GM18870 (cell line): Measurements from ENCODE around the gene HSD17B2.

ENCODE experiments used
- ATAC-seq: cut with Tn5 transposase; IDR thresholded peaks from one replicate; pipeline ENCODE4 v1.9.1; 2021; ENCODE audit warnings: moderate library complexity; ENCODE audit not compliant: unreplicated experiment

HSD17B2 gene

DNA sequence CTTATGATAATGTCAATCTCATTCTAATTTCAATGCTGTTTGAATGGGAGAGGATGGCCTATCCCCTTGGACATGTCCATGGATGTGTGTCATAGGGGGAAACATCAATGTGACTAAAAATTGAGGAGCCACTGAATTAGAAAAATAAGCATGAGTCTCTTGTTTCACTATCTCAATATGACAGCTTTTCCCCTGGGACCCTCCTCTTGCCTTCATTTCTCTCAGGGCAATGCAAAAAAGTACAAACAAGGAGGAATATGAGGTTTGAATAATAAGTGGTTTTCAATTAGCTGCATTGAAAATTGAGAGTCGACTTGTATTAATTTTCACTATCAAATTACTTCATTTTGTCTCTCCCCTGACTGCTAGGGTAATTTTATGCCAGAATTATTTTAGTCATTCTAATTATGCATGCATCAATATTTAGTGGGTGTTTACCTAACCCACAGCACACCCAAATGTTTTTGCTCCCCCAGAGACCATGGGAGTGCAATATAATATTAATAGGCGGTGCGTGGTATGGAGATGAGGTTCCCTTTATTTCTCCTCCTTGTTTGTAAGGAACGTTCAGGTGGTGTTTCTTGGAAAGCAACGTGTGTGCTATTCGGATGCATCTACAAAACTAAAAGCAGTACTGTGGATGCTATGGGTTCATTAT lies 17.0 kb upstream of the HSD17B2 start:
- ATAC-seq, result no peak

DNA sequence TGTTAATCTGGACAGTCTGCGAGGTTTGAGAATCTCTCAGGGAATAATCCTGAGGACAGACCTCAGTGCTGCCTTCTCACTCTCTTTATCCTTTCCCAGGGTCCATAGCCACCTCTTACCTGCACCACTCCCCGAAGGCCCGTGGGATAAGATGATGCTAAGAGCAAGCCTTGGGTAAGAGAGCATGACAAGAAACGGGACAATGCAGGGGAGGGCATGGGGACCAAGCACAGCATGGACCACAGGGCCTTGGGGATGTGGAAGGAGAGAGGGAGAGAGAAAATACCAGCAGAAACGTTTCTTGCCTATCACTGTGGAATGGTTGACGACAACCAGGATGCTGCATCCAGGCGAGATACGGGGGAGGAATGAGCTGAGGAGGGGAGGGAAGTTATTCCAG lies 15.5 kb upstream of the HSD17B2 start:
- no peak for ATAC-seq

DNA sequence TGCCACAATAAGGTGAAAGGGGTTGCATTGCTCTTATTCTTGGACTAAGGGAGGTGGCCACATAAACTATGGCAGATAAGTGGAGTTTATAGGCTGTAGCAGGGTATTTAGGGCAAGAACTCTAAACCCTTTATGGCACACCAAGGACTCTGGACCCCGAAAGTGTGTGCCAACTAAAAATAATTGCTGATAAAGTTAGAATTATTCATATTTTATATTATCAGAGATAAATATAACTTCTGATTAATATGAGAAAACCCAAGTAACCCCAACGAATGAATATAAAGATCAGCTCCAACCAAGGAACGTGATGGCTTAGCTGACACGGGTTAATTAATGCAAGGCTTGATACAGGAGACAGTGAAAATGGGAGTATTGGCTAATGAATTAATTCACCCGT lies 15.0 kb upstream of the HSD17B2 start:
- no peak for ATAC-seq

DNA sequence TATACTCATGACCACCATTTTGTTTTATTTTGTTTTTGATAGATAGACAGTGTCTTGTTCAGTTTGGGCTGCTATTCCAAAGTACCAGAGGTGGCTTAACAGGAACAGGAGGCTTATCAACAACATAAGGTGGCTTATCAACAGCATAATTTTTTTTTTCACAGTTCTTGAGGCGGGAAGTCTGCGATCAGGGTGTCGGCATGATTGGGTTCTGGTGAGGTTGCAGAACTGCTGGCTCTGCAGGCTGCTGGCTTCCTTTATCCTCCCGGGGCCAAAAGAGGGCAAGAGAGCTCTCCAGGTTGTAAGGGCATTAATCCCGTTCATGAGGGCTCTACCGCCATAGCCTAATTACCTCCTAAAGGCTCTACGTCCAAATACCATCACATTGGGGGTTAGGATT lies 11.8 kb upstream of the HSD17B2 start:
- ATAC-seq, result no peak

DNA sequence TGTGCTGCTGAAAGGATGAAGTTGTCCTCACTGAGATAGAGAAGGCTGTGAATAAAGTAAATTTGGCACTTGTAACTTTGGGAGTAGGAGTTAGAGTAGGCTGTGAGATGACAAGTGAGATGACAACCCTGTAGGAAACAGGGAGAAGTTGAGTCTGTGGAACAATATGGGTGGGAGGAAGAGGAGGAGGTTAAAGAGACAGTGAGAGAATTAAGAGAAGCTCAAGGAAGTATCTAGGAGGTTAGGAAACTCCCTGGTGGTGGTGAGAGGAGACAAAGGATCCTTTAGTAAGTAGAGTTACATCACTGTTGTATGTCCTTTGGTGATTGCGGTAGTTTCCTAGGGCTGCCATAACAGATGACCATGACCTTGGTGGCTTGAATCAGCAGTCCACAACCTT lies 10.7 kb upstream of the HSD17B2 start:
- no peak for ATAC-seq

DNA sequence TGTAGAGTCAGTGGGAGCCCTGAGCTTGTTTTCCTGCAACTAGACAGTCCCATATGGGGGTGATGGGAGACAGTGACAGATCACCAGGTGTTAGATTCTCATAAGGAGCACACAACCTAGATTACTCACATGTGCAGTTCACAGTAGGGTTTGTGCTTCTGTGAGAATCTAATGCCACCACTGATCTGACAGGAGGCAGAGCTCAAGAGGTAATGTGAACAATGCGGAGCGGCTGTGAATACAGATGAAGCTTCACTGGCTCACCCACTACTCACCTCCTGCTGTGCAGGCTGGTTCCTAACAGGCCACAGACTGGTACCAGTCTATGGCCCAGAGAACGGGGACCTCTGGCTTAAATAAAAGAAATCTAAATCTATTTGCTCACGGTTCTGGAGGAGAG lies 10.2 kb upstream of the HSD17B2 start:
- ATAC-seq, result no peak

DNA sequence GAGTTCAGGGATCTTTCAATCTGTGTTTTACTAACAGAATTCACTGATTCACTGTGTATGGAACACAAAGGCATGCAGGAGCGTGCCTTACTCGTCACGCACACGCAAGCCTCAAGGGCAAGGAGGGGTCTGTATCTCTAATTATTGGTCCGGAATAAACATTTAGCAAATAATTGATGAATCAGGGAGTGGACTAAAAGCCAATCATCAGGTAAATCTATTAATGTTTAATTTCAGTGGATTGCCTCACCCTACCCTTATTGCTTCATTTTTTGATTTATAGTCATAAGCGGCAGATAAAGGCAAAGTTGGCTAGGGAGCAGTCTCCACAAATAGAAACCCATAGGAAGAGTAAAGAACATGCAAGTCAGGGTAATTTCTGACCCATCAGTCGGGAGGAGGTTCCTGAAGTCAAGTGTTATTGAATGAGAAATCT lies 7.4 kb upstream of the HSD17B2 start:
- no peak for ATAC-seq

DNA sequence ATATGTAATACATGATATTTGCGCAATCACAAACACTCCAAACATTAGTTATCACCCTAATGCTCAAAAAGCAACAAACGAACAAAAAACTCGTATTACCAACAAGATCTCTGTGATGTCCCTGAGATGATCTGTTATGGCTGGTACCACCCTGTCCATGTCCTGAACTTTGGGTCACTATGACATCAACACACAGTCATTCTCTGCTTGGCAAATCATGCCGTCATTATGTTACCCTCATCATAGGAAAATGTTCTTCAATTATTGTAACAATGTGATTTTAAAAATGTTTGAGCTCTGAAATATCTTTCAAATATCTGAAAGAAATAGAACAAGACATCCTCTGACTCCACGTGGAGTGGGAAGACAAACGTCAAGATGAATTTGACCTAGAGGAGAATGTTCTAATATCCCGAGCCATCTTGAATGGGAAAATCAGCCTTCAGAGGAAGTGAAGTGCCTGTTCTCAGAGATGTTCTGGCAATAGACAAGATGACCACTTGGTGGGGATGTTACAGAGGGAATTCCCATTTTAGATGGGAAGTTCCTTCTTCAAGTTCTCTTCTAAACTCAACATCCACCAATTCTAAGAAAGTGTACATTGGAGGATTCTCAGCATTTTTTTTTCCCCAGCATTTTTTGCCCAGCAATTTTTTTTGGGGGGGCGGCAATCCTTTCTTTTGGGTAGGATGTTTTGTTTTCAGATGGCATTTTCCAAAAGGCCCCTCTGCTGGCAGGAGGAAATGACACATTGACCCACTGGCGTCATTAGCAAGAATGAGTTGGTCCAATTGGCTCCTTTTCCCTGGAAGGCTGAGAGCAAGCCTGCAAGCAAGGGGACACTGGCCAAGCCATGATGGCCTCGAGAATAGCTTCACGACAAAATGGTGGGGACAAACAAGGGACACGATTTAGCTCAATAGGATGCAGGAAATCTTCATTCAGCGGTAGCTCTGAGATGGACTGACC lies 3.7 kb upstream of the HSD17B2 start:
- ATAC-seq, result no peak

DNA sequence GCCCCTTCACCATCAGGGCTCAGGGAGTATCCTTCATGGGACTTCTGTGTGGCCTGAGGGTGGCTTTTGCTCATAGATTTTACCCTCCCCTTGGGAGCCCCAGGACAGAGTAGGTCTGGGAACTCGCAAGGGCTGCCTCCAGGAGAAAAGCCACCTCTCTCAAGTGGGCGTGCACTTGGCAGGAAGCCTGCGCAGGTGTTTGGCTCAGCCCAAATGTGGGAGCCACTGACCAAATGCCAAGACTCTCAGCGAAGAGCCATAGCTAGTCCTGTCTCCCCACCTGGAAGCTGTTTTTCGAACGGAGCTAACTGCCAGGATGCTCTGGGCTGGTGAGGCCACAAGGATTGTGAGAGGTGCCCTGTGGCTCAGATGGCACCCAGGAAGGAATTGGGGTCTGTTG lies 2.0 kb upstream of the HSD17B2 start:
- ATAC-seq, result no peak

DNA sequence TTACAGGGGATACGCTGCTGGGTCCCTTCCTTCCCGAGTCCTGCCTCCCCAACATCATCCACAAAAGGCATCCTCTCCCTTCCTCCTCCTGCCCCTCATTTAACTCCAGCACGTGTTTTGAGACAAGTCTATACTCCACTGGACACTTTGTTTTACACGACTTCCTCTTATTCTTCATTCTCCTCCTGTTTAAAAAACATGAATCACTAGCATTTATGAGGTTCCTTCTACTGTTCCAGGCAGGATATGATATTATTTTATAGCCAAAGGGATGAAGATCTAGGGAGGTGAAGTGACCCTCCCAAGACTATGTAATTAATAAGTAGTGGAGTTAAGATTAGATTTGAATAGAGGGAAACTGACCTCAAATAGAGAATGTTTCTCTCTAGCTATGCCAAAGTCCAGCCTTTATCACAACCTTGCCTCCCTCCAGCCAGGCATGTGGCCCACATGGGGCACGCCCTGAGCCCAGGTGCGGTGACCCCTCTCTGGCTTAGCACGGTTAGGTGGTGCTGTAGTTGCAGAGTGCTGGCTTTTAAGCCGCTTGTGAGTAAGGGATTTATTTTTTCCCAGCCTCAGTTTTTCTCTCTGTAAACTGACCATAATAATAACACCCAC lies 1.3 kb upstream of the HSD17B2 start:
- ATAC-seq, result no peak

DNA sequence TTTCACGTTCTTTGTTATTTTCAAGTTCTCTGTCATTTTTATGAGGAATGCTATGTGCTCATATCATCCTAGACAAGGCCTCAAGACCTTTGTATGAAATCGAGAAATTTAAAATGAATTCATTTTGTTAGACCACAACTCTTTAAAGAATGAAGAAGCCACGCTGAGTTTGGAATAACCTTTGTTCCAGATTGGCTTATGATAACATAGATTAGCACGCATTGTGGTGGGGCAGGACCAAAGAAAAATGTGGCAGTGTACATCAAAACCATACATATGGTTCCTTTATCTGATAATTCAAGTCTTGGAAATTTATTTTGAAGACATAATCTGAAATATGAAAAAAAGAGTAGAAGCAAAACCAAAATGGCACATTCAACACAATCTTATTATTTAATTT lies 2.2 kb downstream of the HSD17B2 start:
- no peak for ATAC-seq

DNA sequence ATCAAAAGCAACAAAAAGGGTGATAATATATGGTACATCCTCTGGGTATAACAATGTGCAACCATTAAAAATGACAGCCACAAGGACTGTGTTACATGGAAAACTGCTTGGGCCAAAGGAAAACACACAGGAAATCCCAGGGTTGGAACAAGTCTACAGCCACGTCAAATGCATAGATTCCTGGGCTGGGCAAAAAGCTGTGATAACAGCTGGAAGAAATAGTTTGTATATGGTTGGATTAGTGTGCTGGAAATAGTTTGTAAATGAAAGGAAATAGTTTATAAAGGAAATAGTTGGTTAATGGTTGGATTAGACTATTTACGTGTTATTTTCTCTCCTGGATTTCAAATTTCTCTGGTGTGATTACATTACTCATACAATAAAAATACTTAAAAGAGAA lies 2.6 kb downstream of the HSD17B2 start:
- no peak for ATAC-seq

DNA sequence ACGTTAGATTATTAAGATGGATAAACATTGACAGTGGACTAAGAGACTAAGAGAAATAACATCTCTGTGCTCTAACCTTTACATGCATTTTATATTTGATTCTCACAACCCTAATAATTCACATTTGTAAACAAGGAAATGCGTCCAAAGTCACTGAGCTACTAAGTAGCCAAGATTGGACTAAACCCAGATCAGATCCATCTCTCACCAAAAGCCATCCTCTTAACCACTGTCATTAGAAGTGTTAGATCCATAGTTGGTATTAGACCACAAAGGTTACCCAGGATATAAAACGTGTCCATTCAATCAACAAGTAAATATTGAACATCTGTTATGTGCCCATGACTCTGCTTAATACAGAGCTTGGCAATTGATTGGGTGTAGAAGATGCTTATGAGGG lies 5.2 kb downstream of the HSD17B2 start:
- ATAC-seq, result no peak

DNA sequence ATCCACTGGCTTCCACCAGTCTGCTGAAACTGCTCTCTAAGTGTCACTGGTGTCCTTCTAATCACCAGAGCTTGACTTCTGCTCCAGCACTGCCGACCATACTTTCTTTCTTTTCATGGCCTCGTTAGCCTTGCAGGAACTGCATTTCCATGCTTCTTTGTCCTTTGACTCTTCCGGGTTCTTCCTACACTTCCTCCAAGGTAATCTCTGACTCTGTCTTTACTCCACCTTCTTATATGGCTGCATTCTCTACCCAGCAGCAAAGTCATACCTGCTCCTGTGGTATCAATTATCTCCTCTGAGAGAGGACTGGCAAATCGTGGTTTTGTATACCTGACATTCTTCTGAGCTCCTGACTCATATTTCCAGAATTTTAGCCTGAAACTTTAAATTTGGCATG lies 6.5 kb downstream of the HSD17B2 start:
- ATAC-seq, result no peak

DNA sequence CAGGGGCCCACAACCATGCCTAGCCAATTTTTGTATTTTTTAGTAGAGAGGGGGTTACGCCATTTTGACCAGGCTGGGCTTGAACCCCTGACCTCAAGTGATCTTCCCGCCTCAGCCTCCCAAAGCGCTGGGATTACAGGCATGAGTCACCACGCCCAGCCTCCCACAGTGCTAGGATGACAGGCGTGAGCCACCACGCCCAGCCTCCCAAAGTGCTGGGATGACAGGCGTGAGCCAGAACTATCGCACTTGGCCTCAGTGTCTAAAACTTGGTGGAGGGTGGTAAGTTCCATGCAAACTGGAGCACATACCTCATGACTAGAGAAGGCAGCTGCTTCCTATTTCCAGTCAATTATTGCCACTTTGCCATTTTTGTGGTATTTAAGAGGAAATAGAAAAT lies 7.1 kb downstream of the HSD17B2 start:
- no peak for ATAC-seq

DNA sequence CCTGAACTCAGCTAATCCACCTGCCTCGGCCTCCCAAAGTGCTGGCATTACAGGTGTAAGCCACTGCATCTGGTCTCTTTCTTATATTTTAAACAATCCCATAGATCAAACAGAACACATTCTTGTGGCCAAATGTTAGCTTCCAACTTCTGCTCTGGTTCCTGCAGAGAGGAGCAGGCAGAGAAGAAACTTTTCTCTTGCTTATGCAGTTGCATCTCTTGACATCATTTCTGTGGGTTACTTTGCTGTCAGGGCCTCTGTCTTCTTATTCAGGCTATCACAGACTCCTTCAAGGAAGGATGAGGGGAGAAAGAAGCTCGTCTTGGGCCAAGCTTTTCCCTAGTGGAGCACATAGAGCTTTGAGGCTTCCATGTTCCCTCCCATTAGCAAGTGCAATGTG lies 7.8 kb downstream of the HSD17B2 start:
- ATAC-seq, result no peak

DNA sequence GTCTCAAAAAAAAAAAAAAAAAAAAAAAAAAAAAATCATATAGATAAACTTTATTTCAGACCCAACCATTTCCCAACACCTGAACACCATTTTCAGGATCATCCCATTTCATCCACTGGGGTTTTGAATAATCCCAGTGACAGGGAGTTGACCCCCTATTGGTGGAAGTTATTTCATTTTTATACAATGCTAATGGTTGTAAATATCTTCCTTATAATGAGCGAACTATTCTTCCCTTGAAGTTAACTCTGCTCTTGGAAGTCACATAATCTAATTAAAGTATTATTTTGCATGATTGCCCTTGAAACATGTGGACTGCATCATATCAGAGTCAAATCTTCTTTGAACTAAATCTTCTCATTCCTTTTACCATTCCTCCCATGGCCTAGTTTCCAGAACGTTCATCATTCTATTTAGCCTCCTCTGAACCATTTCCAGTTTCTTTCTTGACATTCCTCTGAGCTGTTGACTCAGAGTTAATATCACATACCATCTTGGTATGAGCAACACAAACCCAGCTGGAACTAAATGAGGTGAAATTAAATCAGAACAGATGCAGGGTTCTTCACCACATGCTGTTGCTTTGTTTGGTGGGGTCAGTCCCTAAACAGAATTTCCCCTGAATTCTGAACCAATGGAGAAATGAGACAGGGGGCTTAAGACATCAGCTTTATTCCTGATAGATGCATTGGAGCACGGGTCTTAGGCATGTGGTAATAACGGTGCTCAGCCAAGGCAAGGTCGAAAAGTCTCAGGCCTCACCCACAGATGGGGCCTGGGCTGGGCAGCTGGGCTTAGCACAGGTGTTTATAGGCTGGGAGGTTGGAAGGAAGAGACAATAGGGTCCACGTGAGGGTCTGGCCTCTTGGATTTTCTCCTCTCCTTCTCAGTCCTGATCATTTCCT lies 8.9 kb downstream of the HSD17B2 start:
- ATAC-seq, result no peak

DNA sequence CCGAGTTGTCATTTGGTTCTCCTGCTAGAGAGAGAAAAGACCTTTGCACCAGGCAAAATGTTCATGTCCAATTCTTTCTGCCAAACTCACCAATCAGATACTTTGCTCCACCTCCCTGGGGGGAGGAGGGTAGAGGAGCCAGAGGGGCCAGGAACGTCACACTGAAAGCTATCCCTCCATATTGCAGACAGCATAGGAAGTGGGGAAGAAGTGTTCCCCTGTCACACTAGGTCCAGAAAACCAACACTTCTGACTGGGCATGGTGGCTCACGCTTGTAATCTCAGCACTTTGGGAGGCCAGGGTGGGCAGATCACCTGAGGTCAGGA lies 9.5 kb downstream of the HSD17B2 start:
- no peak for ATAC-seq

DNA sequence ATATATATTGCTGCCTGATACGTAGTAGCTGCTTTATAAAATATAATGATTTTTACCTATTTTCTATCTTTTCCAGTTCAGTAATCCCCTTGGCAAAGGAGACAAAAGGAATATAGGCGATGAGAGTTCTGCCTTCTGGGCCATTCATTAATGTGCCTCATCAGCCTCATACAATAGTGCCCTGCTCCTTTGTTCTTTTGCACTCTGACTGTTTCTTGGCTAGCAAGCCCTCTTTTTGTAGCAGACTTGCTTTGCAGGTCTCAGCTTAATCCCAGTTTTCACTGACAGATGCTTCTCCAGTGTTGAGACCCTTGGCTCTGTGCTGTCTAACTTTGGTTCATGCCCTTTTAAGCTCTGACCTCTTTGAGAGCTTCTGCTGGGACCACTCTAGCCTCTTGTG lies 10.4 kb downstream of the HSD17B2 start:
- ATAC-seq, result no peak

DNA sequence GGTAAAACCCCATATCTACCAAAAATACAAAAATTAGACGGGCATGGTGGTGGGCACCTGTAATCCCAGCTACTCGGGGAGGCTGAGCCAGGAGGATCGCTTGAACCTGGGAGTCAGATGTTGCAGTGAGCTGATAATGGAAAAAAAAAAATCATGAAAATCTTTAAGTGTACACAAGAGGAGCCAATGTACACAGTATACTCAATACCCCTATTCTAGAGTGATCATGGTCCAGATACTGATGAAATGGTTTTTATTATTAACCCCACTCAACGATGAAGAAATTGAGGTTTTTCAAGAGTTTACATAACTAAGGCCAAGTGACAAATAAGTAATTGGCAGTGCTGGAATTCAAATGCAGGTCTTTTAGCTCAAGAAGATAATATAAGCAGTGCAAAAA lies 11.5 kb downstream of the HSD17B2 start:
- ATAC-seq, result no peak

DNA sequence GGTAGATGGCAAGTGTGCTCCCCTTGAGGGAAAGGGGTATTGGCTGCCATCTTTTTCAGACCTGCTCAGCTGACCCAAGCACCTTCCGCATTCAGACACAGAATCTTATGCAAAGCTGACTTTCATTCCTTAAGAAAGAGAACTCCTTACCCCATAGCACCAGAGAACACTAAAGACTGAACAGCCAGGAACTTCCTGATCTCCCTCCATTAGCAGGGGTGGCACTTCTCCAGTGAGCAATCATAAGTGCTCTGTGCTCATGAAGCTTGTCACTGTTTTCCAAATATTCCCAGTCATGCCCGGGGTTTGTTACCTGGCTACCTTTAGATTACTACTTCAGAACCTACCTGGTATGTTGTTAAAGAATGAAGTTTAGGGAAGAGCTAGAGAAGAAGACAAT lies 11.9 kb downstream of the HSD17B2 start:
- ATAC-seq, result no peak
